A204.1 (cell line): ENCODE data around the gene NELL2.
"Not testable (repeated sequence)": the region's sequence is repeated elsewhere in the genome, so short reads cannot be mapped to it uniquely, and the experiment has no call there.

Experiments
- FAIRE-seq: peaks from 2 replicates; lab custom pipeline; 2012; peaks lifted over from hg19 to GRCh38; lab: Jason Lieb, UNC

Gene NELL2

GRCh38 chr12:44875954-44876543, at the start of gene NELL2:
NELL2 (minus strand) TSS chr12:44876315; CDS start chr12:44875869, 446 bp downstream.
- no peak for FAIRE-seq

- no peak for FAIRE-seq
Observed at GRCh38 chr12:44921736-44922135, 45.6 kb upstream of the NELL2 start.

GRCh38 chr12:44917141-44917540, 41.0 kb upstream of the NELL2 start:
- no peak for FAIRE-seq

- no peak for FAIRE-seq
Observed at GRCh38 chr12:44915958-44916357, 39.8 kb upstream of the NELL2 start.

GRCh38 chr12:44904321-44904720, 28.2 kb upstream of the NELL2 start:
- FAIRE-seq: no peak

GRCh38 chr12:44898108-44898507, 22.0 kb upstream of the NELL2 start:
- not testable (repeated sequence) for FAIRE-seq

- FAIRE-seq: no peak
Observed at GRCh38 chr12:44889926-44890325, 13.8 kb upstream of the NELL2 start.

GRCh38 chr12:44889162-44889561, 13.0 kb upstream of the NELL2 start:
- FAIRE-seq: no peak

- no peak for FAIRE-seq
Observed at GRCh38 chr12:44885902-44886301, 9.8 kb upstream of the NELL2 start.

GRCh38 chr12:44881197-44881596, 5.1 kb upstream of the NELL2 start:
- FAIRE-seq: peak; percentile 30

- no peak for FAIRE-seq
Observed at GRCh38 chr12:44876544-44877410, 662 bp upstream of the NELL2 start.

- FAIRE-seq: no peak
Observed at GRCh38 chr12:44875417-44875953, 630 bp downstream of the NELL2 start.

GRCh38 chr12:44874981-44875416, 1.1 kb downstream of the NELL2 start:
- FAIRE-seq: no peak

GRCh38 chr12:44873898-44874297, 2.2 kb downstream of the NELL2 start:
- peak; percentile 71 for FAIRE-seq

GRCh38 chr12:44869503-44869902, 6.6 kb downstream of the NELL2 start:
- FAIRE-seq: no peak

- FAIRE-seq: no peak
Observed at GRCh38 chr12:44863867-44864266, 12.2 kb downstream of the NELL2 start.

- no peak for FAIRE-seq
Observed at GRCh38 chr12:44859998-44860689, 16.0 kb downstream of the NELL2 start.

GRCh38 chr12:44858226-44858855, 17.8 kb downstream of the NELL2 start:
- FAIRE-seq: no peak

- FAIRE-seq: no peak
Observed at GRCh38 chr12:44852483-44852882, 23.6 kb downstream of the NELL2 start.

GRCh38 chr12:44851586-44851985, 24.5 kb downstream of the NELL2 start:
- FAIRE-seq: no peak

GRCh38 chr12:44848703-44849085, 27.4 kb downstream of the NELL2 start:
- no peak for FAIRE-seq
